H9 (cell line): ENCODE results near the gene KRTAP10-5. TPM values are rescaled to one million over a fixed set of nuclear protein-coding genes. Genes with fewer than 3 reads are reported as not detected.

Experiments
- DNase-seq: peaks from one replicate; pipeline ENCODE4 v3.0.0-alpha.2; 2017
- H2AFZ ChIP-seq: one replicate; pipeline ENCODE4 v1.6.1; 2013; ENCODE audit warnings: mild to moderate bottlenecking, low read length, control low read depth, moderate library complexity
- H2AK5ac ChIP-seq: 2 replicates; pipeline ENCODE4 v1.6.1; 2013; ENCODE audit warnings: low read length, control low read depth, mixed read lengths; ENCODE audit not compliant: insufficient read length
- H2BK120ac ChIP-seq: one replicate; pipeline ENCODE4 v1.6.1; 2013; ENCODE audit warnings: low read depth, mild to moderate bottlenecking, low read length, control low read depth, inconsistent platforms; ENCODE audit not compliant: poor library complexity, severe bottlenecking
- H2BK12ac ChIP-seq: 2 replicates; pipeline ENCODE4 v1.6.1; 2013; ENCODE audit warnings: low read length, control low read depth, mixed read lengths, low read depth; ENCODE audit not compliant: insufficient read length
- H2BK15ac ChIP-seq: 2 replicates; pipeline ENCODE4 v1.6.1; 2013; ENCODE audit warnings: low read depth, low read length, control low read depth
- H2BK20ac ChIP-seq: one replicate; pipeline ENCODE4 v1.6.1; 2013; ENCODE audit warnings: low read depth, mild to moderate bottlenecking, low read length, control low read depth, inconsistent platforms; ENCODE audit not compliant: poor library complexity, severe bottlenecking
- H2BK5ac ChIP-seq: 2 replicates; pipeline ENCODE4 v1.6.1; 2013; ENCODE audit warnings: low read length, control low read depth, mixed read lengths; ENCODE audit not compliant: insufficient read length
- H3K14ac ChIP-seq: 2 replicates; pipeline ENCODE4 v1.6.1; 2013; ENCODE audit warnings: low read length, control low read depth; ENCODE audit not compliant: insufficient read depth
- H3K18ac ChIP-seq: 2 replicates; pipeline ENCODE4 v1.6.1; 2013; ENCODE audit warnings: low read depth, mild to moderate bottlenecking, mixed read lengths, low read length, control low read depth; ENCODE audit not compliant: insufficient read length
- H3K23ac ChIP-seq: 2 replicates; pipeline ENCODE4 v1.6.1; 2013; ENCODE audit warnings: low read length, control low read depth, mixed read lengths, low read depth; ENCODE audit not compliant: insufficient read length
- H3K23me2 ChIP-seq: 2 replicates; pipeline ENCODE4 v1.6.1; 2013; ENCODE audit warnings: low read depth, mild to moderate bottlenecking, mixed read lengths, low read length, control low read depth; ENCODE audit not compliant: insufficient read length, poor library complexity, severe bottlenecking
- H3K27ac ChIP-seq: 2 replicates; pipeline ENCODE4 v1.5.1; 2013; ENCODE audit warnings: low read length, control low read depth, mixed read lengths, low read depth; ENCODE audit not compliant: insufficient read length
- H3K27me3 ChIP-seq: 2 replicates; pipeline ENCODE4 v1.6.1; 2013; ENCODE audit warnings: low read length, control low read depth, inconsistent platforms; ENCODE audit not compliant: insufficient read depth
- H3K4ac ChIP-seq: 2 replicates; pipeline ENCODE4 v1.6.1; 2013; ENCODE audit warnings: low read depth, mild to moderate bottlenecking, control low read depth, inconsistent platforms, low read length, moderate library complexity
- H3K4me1 ChIP-seq: 2 replicates; pipeline ENCODE4 v1.6.1; 2013; ENCODE audit warnings: low read length, control low read depth, inconsistent platforms; ENCODE audit not compliant: insufficient read depth
- H3K4me2 ChIP-seq: 2 replicates; pipeline ENCODE4 v1.6.1; 2013; ENCODE audit warnings: low read length, control low read depth, mixed read lengths; ENCODE audit not compliant: insufficient read length, insufficient read depth
- H3K56ac ChIP-seq: 2 replicates; pipeline ENCODE4 v1.6.1; 2013; ENCODE audit warnings: low read depth, mild to moderate bottlenecking, mixed read lengths, low read length, control low read depth; ENCODE audit not compliant: insufficient read length
- H3K79me1 ChIP-seq: 2 replicates; pipeline ENCODE4 v1.6.1; 2013; ENCODE audit warnings: low read depth, mild to moderate bottlenecking, moderate library complexity, low read length, control low read depth, inconsistent platforms; ENCODE audit not compliant: insufficient read depth, poor library complexity, severe bottlenecking
- H3K79me2 ChIP-seq: 2 replicates; pipeline ENCODE4 v1.6.1; 2013; ENCODE audit warnings: low read length, control low read depth, inconsistent platforms; ENCODE audit not compliant: insufficient read depth
- H3K9ac ChIP-seq: 2 replicates; pipeline ENCODE4 v1.6.1; 2013; ENCODE audit warnings: low read length, control low read depth, mixed read lengths; ENCODE audit not compliant: insufficient read length; ENCODE audit errors: extremely low read depth
- H3K9me3 ChIP-seq: one replicate; pipeline ENCODE4 v1.6.1; 2013; ENCODE audit warnings: low read depth, low read length, inconsistent platforms; ENCODE audit not compliant: control insufficient read depth
- H3T11ph ChIP-seq: one replicate; pipeline ENCODE4 v1.6.1; 2013; ENCODE audit warnings: mild to moderate bottlenecking, low read length, control low read depth, inconsistent platforms
- H4K20me1 ChIP-seq: one replicate; pipeline ENCODE4 v1.6.1; 2013; ENCODE audit not compliant: control insufficient read depth, insufficient read length, insufficient read depth
- H4K5ac ChIP-seq: 2 replicates; pipeline ENCODE4 v1.6.1; 2013; ENCODE audit warnings: low read depth, mild to moderate bottlenecking, mixed read lengths, low read length, control low read depth; ENCODE audit not compliant: insufficient read length
- H4K8ac ChIP-seq: replicated peaks from 2 replicates; pipeline ENCODE4 v1.6.1; 2013; ENCODE audit warnings: low read length, control low read depth, mixed read lengths, low read depth; ENCODE audit not compliant: insufficient read length
- H4K91ac ChIP-seq: 2 replicates; pipeline ENCODE4 v1.6.1; 2013; ENCODE audit warnings: low read depth, mild to moderate bottlenecking, moderate library complexity, mixed read lengths, low read length, control low read depth; ENCODE audit not compliant: insufficient read length
- H3K27ac Mint-ChIP-seq, 3 experiments: 2 replicates in 2 of 3; 3 replicates in 1 of 3; pipeline ENCODE4 v1.8.0; 2020 to 2021; ENCODE audit warnings: mixed read lengths in 3 of 3, mild to moderate bottlenecking in 1 of 3, moderate library complexity in 1 of 3
- H3K27me3 Mint-ChIP-seq: 2 replicates; pipeline ENCODE4 v1.8.0; 2021; ENCODE audit warnings: low read depth, mild to moderate bottlenecking, moderate library complexity, mixed read lengths
- H3K36me3 Mint-ChIP-seq, 3 experiments: 2 replicates in 2 of 3; 3 replicates in 1 of 3; pipeline ENCODE4 v1.8.0; 2020 to 2021; ENCODE audit warnings: low read depth in 3 of 3, mixed read lengths in 3 of 3; ENCODE audit not compliant: insufficient read depth in 1 of 3
- H3K4me1 Mint-ChIP-seq, 2 experiments: 2 replicates each; pipeline ENCODE4 v1.8.0; 2020; ENCODE audit warnings: mixed read lengths in 2 of 2
- H3K4me3 Mint-ChIP-seq, 2 experiments: 2 replicates in 1 of 2; 3 replicates in 1 of 2; pipeline ENCODE4 v1.8.0; 2020 to 2021; ENCODE audit warnings: mild to moderate bottlenecking in 2 of 2, mixed read lengths in 2 of 2, moderate library complexity in 1 of 2
- H3K9me3 Mint-ChIP-seq, 2 experiments: 2 replicates in 1 of 2; 3 replicates in 1 of 2; pipeline ENCODE4 v1.8.0; 2020; ENCODE audit warnings: mild to moderate bottlenecking in 2 of 2, mixed read lengths in 2 of 2, moderate library complexity in 1 of 2
- CTCF ChIP-seq: fragments of 200-600 bp; sonication (generic); conservative IDR thresholded peaks from 3 replicates; pipeline ENCODE4 v1.8.0; 2021; ENCODE audit warnings: antibody characterized with exemption, mild to moderate bottlenecking
- total RNA-seq: library from RNA; stranded (reverse); gene quantifications from 2 replicates; pipeline ENCODE4 v1.2.1, GENCODE V29; 2021

The KRTAP10-5 gene
- total RNA-seq, 1 experiment from 2014 or later = not detected

DNA sequence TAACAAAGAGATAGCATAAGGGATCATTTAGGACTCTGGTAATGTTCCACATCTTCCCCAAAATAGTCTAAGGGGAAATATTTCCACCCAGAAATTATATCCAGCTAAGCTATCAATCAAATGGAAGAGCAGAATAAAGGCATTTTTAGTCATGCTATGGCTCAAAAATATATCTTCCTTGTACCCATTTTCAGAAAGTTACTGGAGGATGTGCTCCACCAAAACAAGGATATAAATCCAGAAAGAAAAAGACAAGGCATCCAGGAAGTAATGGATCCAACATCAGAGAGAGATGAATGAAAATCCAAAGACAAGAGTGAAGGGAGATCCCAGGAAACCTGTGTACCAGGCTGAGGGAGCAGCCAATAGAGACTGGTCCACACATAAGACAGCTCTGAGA, 28.8 kb upstream of the KRTAP10-5 start:
- Histone ChIP-seq H3K23me2 (no peaks in the 10 kb centered on the region), H3K4ac (no peak overlapping the region), H3K79me2 (no peaks in the 10 kb centered on the region), H3K27me3 (no peaks in the 10 kb centered on the region), H3K9ac (no peak overlapping the region), H2BK20ac (no peak overlapping the region), H4K8ac (no peak overlapping the region), H3K79me1 (no peaks in the 10 kb centered on the region), H2AFZ (no peak overlapping the region), H2AK5ac (no peak overlapping the region), H3K27ac (no peak overlapping the region), H2BK15ac (no peak overlapping the region), H3K4me1 (no peaks in the 10 kb centered on the region), H4K91ac (no peak overlapping the region), H3K23ac (no peak overlapping the region), H3K9me3 (peaks cover 9% of the 10 kb centered on the region), H4K5ac (no peak overlapping the region), H3T11ph (no peak overlapping the region), H2BK12ac (no peak overlapping the region), H2BK5ac (no peak overlapping the region), H2BK120ac (no peak overlapping the region), H3K18ac (no peak overlapping the region), H3K14ac (no peak overlapping the region), H3K56ac (no peak overlapping the region), H3K4me2 (no peak overlapping the region), H4K20me1 (no peaks in the 10 kb centered on the region)
- Mint-ChIP-seq H3K36me3 (peaks cover 8 to 26% (median 21%) of the 10 kb centered on the region in 3 experiments), H3K4me3 (no peak overlapping the region), H3K27me3 (peaks cover 11% of the 10 kb centered on the region), H3K9me3 (peaks cover 33 to 39% of the 10 kb centered on the region in 2 experiments), H3K4me1 (no peaks in the 10 kb centered on the region), H3K27ac (no peak overlapping the region)
- DNase-seq = no peak
- no peak for TF ChIP-seq CTCF
